HG03159 (cell line): Measurements from ENCODE around the gene TMEM169.
A peak's percentile ranks its signal among the peaks of the same experiment; 100 is the strongest.

Experiments
- ATAC-seq: cut with Tn5 transposase; IDR thresholded peaks from one replicate; pipeline ENCODE4 v1.9.1; 2021; ENCODE audit warnings: mild to moderate bottlenecking, moderate library complexity; ENCODE audit not compliant: unreplicated experiment

The TMEM169 gene

GRCh38 chr2:216081487-216082116 is at the start of gene TMEM169, which contains the start of gene PECR:
Gene TMEM169, plus strand, starts transcription at chr2:216081919. Its CDS starts 14,045 bp downstream, at chr2:216095964.
Gene PECR, minus strand, starts transcription at chr2:216081809. Its CDS starts 68 bp downstream, at chr2:216081741.
- peak; percentile 89 for ATAC-seq

- peak; percentile 84 for ATAC-seq
These were observed 49.6 kb upstream of the TMEM169 start for GRCh38 chr2:216031960-216032689.

GRCh38 chr2:216033403-216033802 is 48.3 kb upstream of the TMEM169 start:
- peak; percentile 28 for ATAC-seq

- ATAC-seq, result peak; percentile 37
These were observed 47.7 kb upstream of the TMEM169 start for GRCh38 chr2:216034065-216034464.

- no peak for ATAC-seq
These were observed 41.8 kb upstream of the TMEM169 start for GRCh38 chr2:216039918-216040317.

GRCh38 chr2:216041438-216041837 is 40.3 kb upstream of the TMEM169 start:
- no peak for ATAC-seq

- ATAC-seq, result no peak
These were observed 37.8 kb upstream of the TMEM169 start for GRCh38 chr2:216043949-216044348.

GRCh38 chr2:216044883-216045486 is 36.7 kb upstream of the TMEM169 start:
- peak; percentile 80 for ATAC-seq

GRCh38 chr2:216047397-216047796 is 34.3 kb upstream of the TMEM169 start:
- ATAC-seq, result no peak

GRCh38 chr2:216049452-216049851 is 32.3 kb upstream of the TMEM169 start:
- ATAC-seq, result no peak

- no peak for ATAC-seq
These were observed 30.4 kb upstream of the TMEM169 start for GRCh38 chr2:216051350-216051749.

GRCh38 chr2:216052420-216052819 is 29.3 kb upstream of the TMEM169 start:
- no peak for ATAC-seq

GRCh38 chr2:216055680-216056079 is 26.0 kb upstream of the TMEM169 start:
- ATAC-seq, result no peak

- ATAC-seq, result peak; percentile 39
These were observed 25.0 kb upstream of the TMEM169 start for GRCh38 chr2:216056739-216057138.

GRCh38 chr2:216057688-216058193 is 24.0 kb upstream of the TMEM169 start:
- ATAC-seq, result peak; percentile 78

GRCh38 chr2:216059233-216059834 is 22.4 kb upstream of the TMEM169 start:
- no peak for ATAC-seq

- ATAC-seq, result no peak
These were observed 17.6 kb upstream of the TMEM169 start for GRCh38 chr2:216064014-216064630.

GRCh38 chr2:216064665-216065064 is 17.1 kb upstream of the TMEM169 start:
- no peak for ATAC-seq

- ATAC-seq, result no peak
These were observed 15.5 kb upstream of the TMEM169 start for GRCh38 chr2:216066230-216066629.

- ATAC-seq, result no peak
These were observed 12.7 kb upstream of the TMEM169 start for GRCh38 chr2:216069028-216069427.

- ATAC-seq, result no peak
These were observed 11.5 kb upstream of the TMEM169 start for GRCh38 chr2:216070195-216070594.
